ENCODE data around the gene FAM222B.

DNA sequence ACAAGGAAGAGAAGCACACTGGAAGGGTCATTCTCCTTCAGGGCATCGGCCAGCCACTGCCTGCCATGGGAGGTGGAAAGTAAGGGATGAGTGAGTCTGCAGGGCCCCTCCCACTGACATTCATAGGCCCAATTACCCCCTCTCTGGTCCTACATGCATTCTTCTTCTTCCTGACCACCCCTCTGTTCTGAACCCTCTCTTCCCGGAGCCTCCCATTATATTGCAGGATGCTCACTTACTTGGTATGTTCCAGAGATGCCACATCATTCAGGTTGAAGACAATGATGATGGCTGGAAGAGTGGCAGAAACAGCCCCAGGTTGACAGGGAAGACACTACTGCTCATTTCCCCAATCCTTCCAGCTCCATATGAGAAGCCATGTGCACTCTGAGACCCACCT, 127.4 kb downstream of the FAM222B start:
- TF ChIP-seq, protein P1, sequence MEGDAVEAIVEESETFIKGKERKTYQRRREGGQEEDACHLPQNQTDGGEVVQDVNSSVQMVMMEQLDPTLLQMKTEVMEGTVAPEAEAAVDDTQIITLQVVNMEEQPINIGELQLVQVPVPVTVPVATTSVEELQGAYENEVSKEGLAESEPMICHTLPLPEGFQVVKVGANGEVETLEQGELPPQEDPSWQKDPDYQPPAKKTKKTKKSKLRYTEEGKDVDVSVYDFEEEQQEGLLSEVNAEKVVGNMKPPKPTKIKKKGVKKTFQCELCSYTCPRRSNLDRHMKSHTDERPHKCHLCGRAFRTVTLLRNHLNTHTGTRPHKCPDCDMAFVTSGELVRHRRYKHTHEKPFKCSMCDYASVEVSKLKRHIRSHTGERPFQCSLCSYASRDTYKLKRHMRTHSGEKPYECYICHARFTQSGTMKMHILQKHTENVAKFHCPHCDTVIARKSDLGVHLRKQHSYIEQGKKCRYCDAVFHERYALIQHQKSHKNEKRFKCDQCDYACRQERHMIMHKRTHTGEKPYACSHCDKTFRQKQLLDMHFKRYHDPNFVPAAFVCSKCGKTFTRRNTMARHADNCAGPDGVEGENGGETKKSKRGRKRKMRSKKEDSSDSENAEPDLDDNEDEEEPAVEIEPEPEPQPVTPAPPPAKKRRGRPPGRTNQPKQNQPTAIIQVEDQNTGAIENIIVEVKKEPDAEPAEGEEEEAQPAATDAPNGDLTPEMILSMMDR (conservative IDR thresholded peaks at IDR 0.05 in 1 of 2, IDR thresholded peaks at IDR 0.05 in 1 of 2; ENCODE audit: extremely low read depth in 1 of 2, insufficient read depth in 1 of 2, low read depth in 1 of 2, low read length in 2 of 2): no peak
- no peak for TF ChIP-seq EZH2 (IDR thresholded peaks at IDR 0.05; ENCODE audit: borderline replicate concordance, low read length)

Data from mammary epithelial cell (primary cell).